Kidney epithelial cell (primary cell): ENCODE results near the gene USP6NL. TPM values are rescaled to one million over a fixed set of nuclear protein-coding genes. Genes with fewer than 3 reads are reported as not detected.

Source experiments
- DNase-seq: peaks from one replicate; pipeline ENCODE4 v3.0.0-alpha.2; 2010; ENCODE audit warnings: low read depth
- H3K27me3 ChIP-seq: 2 replicates; pipeline ENCODE4 v1.6.0; 2011; ENCODE audit warnings: low read length; ENCODE audit not compliant: control insufficient read depth, insufficient read depth
- H3K36me3 ChIP-seq: 2 replicates; pipeline ENCODE4 v1.5.1; 2011; ENCODE audit warnings: low read length; ENCODE audit not compliant: control insufficient read depth, insufficient read depth
- H3K4me3 ChIP-seq: 2 replicates; pipeline ENCODE4 v1.5.1; 2011; ENCODE audit warnings: low read depth, mild to moderate bottlenecking, control low read depth, low read length
- CTCF ChIP-seq: IDR thresholded peaks from 2 replicates; pipeline ENCODE4 v1.5.1; 2011; ENCODE audit warnings: mild to moderate bottlenecking, moderate library complexity, low read length, control low read depth, inconsistent platforms; ENCODE audit not compliant: insufficient read depth, poor library complexity, severe bottlenecking
- total RNA-seq: library from RNA; depleted of rRNA; stranded (reverse); fragments of >200 nt; gene quantifications from 2 replicates; pipeline ENCODE4 v1.2.3, GENCODE V29; 2015

USP6NL gene
- total RNA-seq, 1 donor from 2014 or later, result 21.2 TPM

- no peak overlapping the region for H3K4me3 ChIP-seq
Observed at GRCh38 chr10:11608159-11609013, 3.1 kb downstream of the USP6NL start.

GRCh38 chr10:11605807-11606408, 5.5 kb downstream of the USP6NL start:
- H3K36me3 ChIP-seq, result no peaks in the 10 kb centered on the region
- no peak for TF ChIP-seq CTCF
- no peaks in the 10 kb centered on the region for H3K27me3 ChIP-seq
- DNase-seq, result no peak
- H3K4me3 ChIP-seq, result no peak overlapping the region

More at GRCh38 chr10:11608159-11609013, 3.1 kb downstream of the USP6NL start:
- Histone ChIP-seq H3K27me3 (no peaks in the 10 kb centered on the region), H3K36me3 (no peaks in the 10 kb centered on the region)
- no peak for TF ChIP-seq CTCF
- no peak for DNase-seq

GRCh38 chr10:11604865-11605650, 6.4 kb downstream of the USP6NL start:
- Histone ChIP-seq H3K27me3 (no peaks in the 10 kb centered on the region), H3K36me3 (no peaks in the 10 kb centered on the region), H3K4me3 (no peak overlapping the region)
- DNase-seq, result no peak
- TF ChIP-seq CTCF, result no peak

- Histone ChIP-seq H3K4me3 (no peak overlapping the region), H3K36me3 (no peaks in the 10 kb centered on the region), H3K27me3 (no peaks in the 10 kb centered on the region)
- TF ChIP-seq CTCF, result no peak
- no peak for DNase-seq
Observed at GRCh38 chr10:11603741-11604140, 7.7 kb downstream of the USP6NL start.

GRCh38 chr10:11602919-11603523, 8.4 kb downstream of the USP6NL start:
- Histone ChIP-seq H3K27me3 (no peaks in the 10 kb centered on the region), H3K4me3 (no peak overlapping the region), H3K36me3 (no peaks in the 10 kb centered on the region)
- no peak for TF ChIP-seq CTCF
- no peak for DNase-seq
